GM12874 (cell line): ENCODE data around the gene DAW1.

Experiments
- TF ChIP-seq, protein P1 (sequence below): IDR thresholded peaks from 2 replicates; pipeline ENCODE4 v1.5.1; 2011; ENCODE audit warnings: low read depth, mild to moderate bottlenecking, control low read depth, low read length, moderate library complexity; ENCODE audit not compliant: insufficient read depth

DAW1 gene

DNA sequence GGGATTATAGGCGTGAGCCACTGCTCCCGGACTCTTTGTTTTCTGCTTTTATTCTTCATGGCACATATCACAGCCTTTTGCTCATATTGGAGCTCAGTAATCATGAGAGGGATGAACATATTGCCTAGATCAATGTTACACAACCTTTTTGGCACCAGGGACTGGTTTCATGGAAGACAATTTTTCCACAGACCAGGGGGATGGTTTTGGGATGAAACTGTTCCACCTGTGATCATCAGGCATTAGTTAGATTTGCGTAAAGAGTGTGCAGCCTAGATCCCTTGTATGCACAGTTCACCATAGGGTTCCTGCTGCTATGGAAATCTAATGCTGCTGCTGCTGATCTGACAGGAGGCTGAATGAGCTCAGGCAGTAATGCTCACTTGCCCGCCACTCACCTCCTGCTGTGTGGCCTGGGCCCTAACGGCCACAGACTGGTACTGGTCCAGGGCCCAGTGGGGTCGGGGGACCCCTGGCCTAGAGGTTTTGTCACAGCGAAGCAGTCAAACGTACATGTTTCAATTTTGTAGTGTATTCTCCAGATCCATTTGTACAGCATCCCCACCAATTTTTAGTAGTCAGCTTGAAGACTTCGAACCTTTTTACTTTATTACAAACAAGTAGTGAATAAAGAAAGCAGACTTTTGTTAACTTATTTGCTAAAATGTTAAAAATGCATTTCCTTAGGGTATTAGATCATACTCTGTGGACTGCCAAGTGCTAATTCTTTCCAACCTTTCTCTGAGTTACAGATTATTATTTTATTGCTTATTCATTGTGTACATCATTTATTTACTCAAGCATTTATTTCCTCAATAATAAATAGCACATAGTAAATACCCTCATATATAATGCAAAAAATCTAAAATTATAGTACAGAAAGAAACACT lies 6.2 kb downstream of the DAW1 start:
- TF ChIP-seq, protein P1, sequence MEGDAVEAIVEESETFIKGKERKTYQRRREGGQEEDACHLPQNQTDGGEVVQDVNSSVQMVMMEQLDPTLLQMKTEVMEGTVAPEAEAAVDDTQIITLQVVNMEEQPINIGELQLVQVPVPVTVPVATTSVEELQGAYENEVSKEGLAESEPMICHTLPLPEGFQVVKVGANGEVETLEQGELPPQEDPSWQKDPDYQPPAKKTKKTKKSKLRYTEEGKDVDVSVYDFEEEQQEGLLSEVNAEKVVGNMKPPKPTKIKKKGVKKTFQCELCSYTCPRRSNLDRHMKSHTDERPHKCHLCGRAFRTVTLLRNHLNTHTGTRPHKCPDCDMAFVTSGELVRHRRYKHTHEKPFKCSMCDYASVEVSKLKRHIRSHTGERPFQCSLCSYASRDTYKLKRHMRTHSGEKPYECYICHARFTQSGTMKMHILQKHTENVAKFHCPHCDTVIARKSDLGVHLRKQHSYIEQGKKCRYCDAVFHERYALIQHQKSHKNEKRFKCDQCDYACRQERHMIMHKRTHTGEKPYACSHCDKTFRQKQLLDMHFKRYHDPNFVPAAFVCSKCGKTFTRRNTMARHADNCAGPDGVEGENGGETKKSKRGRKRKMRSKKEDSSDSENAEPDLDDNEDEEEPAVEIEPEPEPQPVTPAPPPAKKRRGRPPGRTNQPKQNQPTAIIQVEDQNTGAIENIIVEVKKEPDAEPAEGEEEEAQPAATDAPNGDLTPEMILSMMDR, result no peak

GRCh38 chr2:227880460-227880859 lies 9.0 kb downstream of the DAW1 start:
- TF ChIP-seq, protein P1, result no peak

- TF ChIP-seq, protein P1, result no peak
Measured at GRCh38 chr2:227881866-227882517, 10.6 kb downstream of the DAW1 start.

- TF ChIP-seq, protein P1, result peak; percentile 90
Measured at GRCh38 chr2:227884511-227884947, 13.1 kb downstream of the DAW1 start.

GRCh38 chr2:227886149-227886548 lies 14.7 kb downstream of the DAW1 start:
- TF ChIP-seq, protein P1, result no peak

- TF ChIP-seq, protein P1, result no peak
Measured at GRCh38 chr2:227888289-227888688, 16.9 kb downstream of the DAW1 start.

DNA sequence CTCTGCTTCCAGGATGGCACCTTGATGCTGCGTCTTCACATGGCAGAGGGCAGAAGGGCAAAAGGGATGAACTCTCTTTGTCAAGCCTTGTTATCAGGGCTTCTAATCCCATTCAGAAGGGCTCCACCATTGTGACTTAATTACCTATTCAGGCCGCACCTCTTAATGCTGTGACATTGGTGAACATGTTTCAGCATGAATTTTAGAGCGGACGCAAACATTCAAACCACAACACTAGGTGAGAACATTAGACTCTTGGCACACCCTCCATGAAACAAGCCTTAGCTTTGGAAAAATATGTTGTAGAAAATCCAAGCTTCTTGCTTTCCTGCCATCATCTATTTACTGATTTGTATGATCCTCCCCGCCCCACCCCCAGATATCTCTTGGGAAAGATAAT lies 17.9 kb downstream of the DAW1 start:
- TF ChIP-seq, protein P1, result no peak
